Amniotic stem cell (primary cell): ENCODE measurements around the gene DGLUCY.
"Not testable (repeated sequence)": the region's sequence is repeated elsewhere in the genome, so short reads cannot be mapped to it uniquely, and the experiment has no call there.

Experiments
- DNase-seq: peaks from one replicate; lab custom pipeline; 2025; lab: John Stamatoyannopoulos, UW

DGLUCY gene

DNA sequence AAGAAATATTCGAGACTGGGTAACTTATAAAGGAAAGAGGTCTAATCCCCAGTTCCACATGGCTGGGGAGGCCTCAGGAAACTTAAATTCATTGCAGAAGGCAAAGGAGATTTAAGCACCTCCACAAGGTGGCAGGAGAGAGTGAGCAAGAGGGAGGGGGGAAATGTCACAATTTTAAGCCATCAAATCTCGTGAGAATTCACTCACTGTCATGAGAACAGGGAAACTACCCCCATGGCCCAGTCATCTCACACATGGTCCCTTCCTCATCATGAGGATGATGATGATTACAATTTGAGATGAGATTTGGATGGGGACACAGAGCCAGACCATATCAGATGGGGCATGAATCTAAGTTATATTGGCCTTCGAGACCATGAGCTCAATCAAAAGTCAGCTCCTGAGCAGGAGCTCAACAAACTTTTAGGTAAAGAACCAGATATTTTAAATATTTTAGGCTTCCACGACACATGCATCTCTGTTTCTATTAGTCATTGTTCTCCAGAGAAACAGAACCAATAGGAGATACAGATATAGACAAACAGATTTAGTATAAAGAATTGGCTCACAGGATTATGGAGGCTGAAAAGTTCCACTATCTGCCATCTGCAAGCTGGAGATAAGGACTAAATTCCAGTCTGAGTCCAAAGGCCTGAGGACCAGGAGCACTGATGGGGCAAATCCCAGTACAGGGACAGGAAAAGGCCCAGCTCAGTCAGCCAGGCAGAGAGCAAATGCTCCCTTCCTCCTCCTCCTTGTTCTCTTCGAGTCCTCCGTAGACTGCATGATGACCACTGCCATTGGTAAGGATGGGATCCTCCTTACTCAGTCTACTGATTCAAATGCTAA, 24.9 kb downstream of the DGLUCY start:
- DNase-seq, result no peak

DNA sequence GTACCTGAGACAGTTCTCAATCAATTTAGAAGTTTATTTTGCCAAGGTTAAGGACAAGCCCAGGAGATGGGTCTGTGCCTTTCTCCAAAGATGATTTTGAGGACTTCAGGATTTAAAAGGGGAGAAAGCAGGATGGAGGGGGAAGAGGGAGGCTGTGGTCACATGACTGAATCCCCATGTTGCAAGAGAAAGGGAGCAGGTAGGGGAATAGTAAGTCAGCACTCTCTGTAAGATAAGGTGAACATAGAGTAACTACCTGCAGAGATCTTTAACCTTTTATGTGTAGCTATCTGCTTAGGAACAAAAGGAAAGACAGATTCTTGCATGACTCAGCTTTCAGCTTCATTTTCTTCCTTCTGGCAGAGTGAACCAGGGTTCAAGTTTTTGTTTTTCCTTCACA, 25.9 kb downstream of the DGLUCY start:
- DNase-seq, result no peak

GRCh38 chr14:91140672-91141071, 26.8 kb downstream of the DGLUCY start:
- no peak for DNase-seq

DNA sequence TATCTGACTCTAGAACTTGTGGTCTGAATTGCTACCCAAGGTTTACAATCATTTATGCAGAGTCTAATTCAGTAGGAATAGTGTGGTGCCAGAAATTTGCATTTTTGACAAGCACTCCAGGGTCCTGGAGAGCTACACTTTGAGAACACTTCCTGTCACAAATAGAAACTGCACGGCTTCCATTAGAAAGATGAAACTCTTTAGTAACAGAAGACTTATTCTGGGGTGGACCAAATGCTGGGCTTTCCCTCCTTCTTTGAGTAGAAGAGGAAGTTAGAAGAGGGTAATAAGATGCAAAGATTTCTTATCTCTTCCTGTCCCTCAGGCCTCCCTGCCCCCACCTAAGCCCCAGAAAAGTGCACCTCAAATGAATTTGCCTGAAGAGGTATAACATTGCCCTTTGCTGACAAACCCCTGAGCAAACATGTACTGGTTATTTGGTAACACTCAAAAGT, 28.4 kb downstream of the DGLUCY start:
- DNase-seq, result no peak

GRCh38 chr14:91143862-91144261, 30.0 kb downstream of the DGLUCY start:
- DNase-seq, result no peak

- DNase-seq, result peak; percentile 40
Measured at GRCh38 chr14:91144425-91145145, 30.7 kb downstream of the DGLUCY start.

DNA sequence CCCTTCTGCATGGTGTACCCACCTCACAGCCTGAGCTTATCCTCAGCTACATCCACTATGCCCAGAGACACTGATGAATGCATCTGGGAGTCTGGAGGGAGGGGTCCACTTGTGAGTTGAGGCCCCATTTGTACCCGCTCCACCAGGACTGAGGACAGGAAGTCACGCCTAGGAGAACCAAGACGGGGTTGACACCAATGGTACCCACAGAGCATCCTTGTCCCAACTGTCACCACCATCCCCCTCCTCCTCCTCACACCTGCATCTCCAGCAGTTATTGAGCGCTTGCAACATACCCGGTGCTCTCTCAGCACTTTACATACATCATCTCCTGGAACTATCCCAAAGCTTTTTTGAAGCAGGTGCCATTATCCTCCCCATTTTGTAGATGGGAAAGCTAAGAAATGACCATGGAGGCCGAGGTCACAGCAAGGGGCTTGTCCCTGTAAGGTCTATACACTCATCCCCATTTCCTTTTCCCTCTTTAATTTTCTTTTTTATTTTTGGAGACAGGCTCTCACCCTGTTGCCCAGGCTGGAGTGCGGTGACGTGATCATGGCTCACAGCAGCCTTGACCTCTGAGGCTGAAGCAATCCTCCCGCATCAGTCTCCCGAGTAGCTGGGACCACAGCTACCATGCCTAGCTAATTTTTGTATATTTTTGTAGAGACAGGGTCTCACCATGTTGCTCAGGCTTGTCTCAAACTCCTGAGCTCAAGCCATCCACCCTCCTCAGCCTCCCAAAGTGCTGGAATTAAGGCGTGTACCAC, 31.7 kb downstream of the DGLUCY start:
- no peak for DNase-seq

DNA sequence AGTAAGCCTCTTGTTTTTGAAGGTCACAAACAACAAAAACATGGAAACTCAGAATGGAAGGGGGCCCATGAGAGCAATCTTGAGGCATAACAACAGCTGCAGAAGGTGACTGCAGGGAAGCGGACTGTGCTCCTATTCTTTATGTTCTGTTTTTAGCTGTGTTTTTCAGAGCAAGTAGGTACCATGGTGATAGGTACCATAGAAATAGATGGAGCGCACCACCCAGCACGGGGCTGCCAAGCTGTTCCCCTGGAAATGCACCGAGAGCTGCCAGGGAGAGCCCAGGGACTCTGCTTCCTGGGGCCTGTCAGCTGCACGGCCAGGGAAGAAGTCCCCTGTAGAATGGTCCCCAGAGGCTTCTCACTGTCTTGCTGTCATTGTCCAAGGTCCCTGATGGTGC, 32.8 kb downstream of the DGLUCY start:
- no peak for DNase-seq

DNA sequence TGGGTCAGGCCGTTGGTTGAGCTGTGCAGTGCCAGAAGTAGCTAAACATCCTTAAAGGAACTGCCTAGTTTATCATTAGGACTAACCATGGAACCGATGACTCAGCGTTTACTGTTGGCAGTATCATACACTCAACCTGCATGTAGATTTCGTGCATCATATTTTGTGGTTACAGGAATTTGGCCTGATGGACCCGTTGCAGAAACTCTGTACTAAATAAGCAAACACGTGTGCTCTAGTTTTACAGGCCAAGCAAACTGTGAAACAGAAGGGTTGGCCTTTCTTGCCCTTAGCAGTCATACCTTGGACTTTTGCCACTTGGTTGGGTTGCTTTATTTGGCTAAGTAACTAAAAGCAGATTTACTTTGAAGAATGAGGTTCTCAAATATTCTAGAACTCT, 35.6 kb downstream of the DGLUCY start:
- DNase-seq, result peak; percentile 96

DNA sequence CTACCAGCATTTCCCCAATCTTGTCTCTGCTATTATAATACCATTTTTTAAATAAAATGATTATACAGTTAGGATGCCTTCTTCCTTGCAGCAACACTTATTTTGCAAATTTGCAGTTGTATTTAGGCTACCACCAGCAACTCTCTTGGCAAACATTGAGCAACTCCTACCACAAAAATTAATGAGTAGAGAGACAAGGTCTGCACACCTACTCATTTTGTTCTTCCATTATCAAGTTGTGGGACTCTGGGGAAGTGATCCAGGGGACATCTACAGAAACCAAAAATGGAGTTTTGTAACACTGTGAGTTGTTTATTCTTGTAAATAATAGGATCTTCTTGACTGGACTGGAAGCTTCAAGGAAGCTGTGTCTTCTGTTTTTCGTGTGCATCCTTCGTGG, 38.6 kb downstream of the DGLUCY start:
- DNase-seq, result no peak

DNA sequence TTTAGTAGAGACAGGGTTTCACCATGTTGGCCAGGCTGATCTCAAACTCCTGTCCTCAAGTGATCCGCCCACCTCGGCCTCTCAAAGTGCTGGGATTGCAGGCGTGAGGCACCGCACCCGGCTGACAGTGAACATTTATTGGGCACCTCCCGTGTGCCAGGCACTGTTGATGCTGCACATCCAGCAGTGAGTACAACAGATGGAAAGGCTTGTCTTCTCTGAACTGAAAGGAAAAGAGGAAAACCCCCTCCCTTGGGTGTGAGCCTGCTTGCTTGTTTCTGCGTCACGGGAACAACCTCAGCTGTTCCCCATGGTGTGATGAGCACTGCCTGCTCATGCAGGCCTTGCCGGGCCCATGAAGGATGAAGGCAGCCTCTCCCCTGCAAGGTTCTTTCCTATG, 39.5 kb downstream of the DGLUCY start:
- no peak for DNase-seq

DNA sequence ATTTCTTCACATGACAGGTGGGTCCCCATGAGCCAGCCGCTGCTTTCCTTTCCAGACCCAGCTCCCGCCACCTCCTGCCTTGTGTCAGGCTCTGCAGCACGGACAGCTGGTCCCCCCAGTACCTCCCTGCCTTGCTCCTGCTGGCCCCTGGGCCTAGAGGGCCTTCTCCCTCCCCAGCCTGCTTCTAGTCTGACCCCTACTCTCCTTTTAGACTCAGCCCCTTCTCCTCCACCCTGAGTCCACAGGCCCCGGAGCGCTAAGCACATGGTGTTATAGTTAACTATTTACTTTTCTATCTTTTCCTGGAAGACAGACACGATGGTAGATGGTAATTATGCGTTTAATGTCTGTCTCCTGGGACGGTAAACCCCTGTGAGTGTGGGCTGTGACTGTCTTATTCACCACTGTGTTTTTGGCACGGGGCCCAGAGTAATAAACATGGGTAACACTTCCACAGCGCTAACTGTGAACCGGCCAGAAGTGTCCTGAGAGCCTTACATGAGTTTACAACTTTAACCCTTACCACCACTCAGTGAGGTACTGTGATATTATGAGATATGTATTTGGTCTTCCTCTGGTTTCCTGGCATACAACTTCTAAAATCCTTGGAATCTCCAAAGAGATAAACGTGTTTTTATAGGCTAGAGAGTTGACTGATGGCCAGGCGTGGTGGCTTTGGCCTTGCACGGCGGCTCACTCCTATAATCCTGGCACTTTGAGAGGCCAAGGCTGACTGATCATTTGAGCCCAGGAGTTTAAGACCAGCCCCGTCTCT, 41.2 kb downstream of the DGLUCY start:
- DNase-seq, result no peak

- no peak for DNase-seq
Measured at GRCh38 chr14:91155626-91156089, 41.8 kb downstream of the DGLUCY start.

DNA sequence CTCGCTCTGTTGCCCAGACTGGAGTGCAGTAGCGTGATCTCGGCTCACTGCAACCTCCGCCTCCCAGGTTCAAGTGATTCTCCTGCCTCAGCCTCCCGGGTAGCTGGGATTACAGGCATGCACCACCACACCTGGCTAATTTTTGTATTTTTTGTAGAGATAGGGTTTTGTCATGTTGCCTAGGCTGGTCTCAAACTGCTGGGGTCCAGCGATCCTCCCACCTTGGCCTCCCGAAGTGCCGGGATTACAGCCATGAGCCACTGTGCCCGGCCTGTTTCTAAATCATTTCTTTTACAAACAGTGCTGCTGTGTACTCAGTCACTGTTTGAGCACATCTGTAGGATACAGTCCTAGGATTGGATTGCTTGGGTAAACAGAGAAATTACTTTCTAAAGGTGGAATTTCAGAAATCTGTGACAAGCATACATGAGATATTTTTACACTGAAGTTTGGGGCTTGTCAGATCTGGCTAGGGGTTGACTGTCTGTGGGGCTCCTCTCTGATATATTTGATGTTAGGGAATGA, 42.3 kb downstream of the DGLUCY start:
- DNase-seq, result not testable (repeated sequence)

GRCh38 chr14:91156877-91157276, 43.0 kb downstream of the DGLUCY start:
- DNase-seq, result not testable (repeated sequence)

DNA sequence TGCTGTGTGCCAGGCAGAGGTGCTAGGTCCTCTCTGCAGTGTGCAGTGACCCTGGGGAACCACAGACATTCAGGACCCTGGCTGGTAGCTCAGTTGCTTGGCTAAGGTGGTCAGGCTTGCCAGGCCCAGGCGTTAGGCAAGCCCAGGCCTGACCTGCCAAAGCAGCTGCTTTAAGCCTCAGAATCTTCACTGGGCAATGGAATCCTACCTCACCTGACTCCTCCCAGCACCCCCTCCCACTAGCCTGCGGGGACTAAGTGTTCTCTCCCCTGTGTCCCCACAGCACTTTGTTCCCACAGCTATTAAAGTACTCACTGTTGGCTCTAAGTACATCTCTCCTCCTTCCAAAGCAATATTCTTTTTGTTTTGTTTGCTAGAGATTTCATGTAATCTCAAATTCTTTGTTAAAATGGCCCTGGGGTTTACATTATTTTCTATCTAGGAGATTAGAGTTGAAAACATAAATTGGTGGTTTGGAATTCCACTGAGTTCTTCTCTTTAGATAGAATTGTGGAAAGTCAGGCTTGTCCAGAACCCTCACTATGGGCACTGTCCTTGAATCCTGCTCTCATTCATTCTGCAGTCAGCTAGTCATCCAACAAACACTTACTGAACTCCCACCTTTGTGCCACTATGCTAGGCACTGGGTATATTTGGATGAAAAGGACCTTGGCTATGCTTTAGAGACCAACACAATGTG, 44.4 kb downstream of the DGLUCY start:
- DNase-seq, result no peak

DNA sequence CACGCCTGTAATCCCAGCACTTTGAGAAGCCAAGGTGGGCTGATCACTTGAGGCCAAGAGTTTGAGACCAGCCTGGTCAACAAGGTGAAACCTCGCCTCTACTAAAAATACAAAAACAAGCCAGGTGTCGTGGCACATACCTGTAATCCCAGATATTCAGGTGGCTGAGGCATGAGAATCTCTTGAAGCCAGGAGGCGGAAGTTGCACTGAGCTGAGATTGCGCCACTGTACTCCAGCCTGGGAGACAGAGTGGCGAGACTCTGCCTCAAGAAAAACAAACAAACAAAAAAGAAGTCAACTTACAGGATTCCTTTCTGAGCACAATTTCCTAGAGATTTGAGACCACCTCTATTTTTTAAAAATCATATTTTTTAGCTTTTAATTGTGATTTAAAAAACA, 45.3 kb downstream of the DGLUCY start:
- no peak for DNase-seq

DNA sequence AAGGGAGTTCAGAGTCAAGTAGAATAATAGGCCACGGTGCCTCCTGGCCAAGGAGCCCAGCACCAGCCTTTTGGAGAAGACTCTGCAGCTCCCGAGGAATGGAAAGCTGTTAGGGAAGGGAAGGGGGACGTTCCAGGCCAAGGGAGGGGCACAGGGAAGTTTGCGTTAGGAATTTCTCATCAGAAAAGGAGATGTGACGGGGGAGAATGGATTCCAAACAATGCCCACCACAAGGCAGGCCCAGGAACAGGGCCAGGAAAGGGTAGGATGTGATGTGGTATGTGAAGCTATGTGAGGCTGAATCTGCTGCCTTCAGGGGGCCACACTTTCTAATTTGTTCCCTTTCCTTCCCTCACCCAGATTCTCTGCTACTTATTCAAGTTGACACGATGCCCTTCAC, 46.0 kb downstream of the DGLUCY start:
- DNase-seq, result no peak

GRCh38 chr14:91163316-91163715, 49.4 kb downstream of the DGLUCY start:
- DNase-seq, result no peak

GRCh38 chr14:91164676-91165075, 50.8 kb downstream of the DGLUCY start:
- no peak for DNase-seq

GRCh38 chr14:91167380-91167770, 53.5 kb downstream of the DGLUCY start:
- DNase-seq, result no peak
